GM23338 (cell line): Measurements from ENCODE around the gene CD300LB.

Source experiments
- CREB1 ChIP-seq: fragments of 250-450 bp; sonication (Bioruptor Pico); IDR thresholded peaks from 2 replicates; pipeline ENCODE4 v1.5.0; 2020; ENCODE audit warnings: low read depth, mild to moderate bottlenecking, moderate library complexity
- EZH2phosphoT487 ChIP-seq: fragments of 200-600 bp; sonication (generic); IDR thresholded peaks from one replicate; pipeline ENCODE4 v1.8.1; 2018; ENCODE audit warnings: antibody characterized with exemption; ENCODE audit not compliant: unreplicated experiment
- POLR2AphosphoS5 ChIP-seq: IDR thresholded peaks from 2 replicates; pipeline ENCODE4 v1.6.1; 2016; ENCODE audit warnings: antibody characterized with exemption, low read depth
- TF ChIP-seq, protein P1 (sequence below), 2 experiments: fragments of 200-600 bp in 1 of 2; sonication (generic) in 1 of 2; conservative IDR thresholded peaks; 2 replicates each; pipeline versions ENCODE4 v1.5.1 to v1.6.1; 2016 to 2017; ENCODE audit warnings: antibody characterized with exemption in 2 of 2, low read depth in 2 of 2, mild to moderate bottlenecking in 2 of 2, moderate library complexity in 1 of 2

DNA sequence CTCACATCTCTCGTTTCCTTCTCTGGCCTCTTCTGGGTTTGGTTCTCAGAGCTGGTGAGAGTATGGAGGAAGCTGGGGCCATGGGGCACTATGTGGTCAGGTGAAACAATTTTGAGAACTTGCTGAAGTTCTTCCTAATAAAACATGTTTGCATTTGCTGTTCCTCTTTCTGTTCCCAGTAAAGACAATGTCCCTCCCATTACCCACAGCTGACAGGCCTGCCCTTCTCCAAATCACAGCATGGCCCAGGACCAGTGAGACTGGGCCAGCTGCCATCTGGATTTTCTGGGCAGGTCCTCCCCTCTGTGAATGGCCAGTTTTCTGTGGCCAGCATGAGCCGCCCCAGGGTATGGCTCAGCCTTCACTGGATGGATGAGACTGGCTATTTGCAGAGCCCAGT lies 36.1 kb upstream of the CD300LB start, which contains the start of gene CD300H:
- TF ChIP-seq, protein P1, sequence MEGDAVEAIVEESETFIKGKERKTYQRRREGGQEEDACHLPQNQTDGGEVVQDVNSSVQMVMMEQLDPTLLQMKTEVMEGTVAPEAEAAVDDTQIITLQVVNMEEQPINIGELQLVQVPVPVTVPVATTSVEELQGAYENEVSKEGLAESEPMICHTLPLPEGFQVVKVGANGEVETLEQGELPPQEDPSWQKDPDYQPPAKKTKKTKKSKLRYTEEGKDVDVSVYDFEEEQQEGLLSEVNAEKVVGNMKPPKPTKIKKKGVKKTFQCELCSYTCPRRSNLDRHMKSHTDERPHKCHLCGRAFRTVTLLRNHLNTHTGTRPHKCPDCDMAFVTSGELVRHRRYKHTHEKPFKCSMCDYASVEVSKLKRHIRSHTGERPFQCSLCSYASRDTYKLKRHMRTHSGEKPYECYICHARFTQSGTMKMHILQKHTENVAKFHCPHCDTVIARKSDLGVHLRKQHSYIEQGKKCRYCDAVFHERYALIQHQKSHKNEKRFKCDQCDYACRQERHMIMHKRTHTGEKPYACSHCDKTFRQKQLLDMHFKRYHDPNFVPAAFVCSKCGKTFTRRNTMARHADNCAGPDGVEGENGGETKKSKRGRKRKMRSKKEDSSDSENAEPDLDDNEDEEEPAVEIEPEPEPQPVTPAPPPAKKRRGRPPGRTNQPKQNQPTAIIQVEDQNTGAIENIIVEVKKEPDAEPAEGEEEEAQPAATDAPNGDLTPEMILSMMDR (conservative IDR thresholded peaks at IDR 0.05; ENCODE audit: low read depth in 2 of 2), result no peak
- TF ChIP-seq CREB1 (CRISPR knock-in tag) (no peak), POLR2AphosphoS5 (no peak), EZH2phosphoT487 (no peak)
